Keratinocyte (primary cell): ENCODE data around the gene PTDSS2. TPM values are rescaled to one million over a fixed set of nuclear protein-coding genes. Genes with fewer than 3 reads are reported as not detected.

ENCODE experiments used
- DNase-seq: peaks from one replicate; pipeline ENCODE4 v3.0.0-alpha.2; 2011; ENCODE audit warnings: low read depth, missing footprints, low spot score
- FAIRE-seq: peaks from 2 replicates; lab custom pipeline; 2011; peaks lifted over from hg19 to GRCh38; lab: Jason Lieb, UNC
- H2AFZ ChIP-seq: 2 replicates; pipeline ENCODE4 v1.6.0; 2012; ENCODE audit warnings: low read length, control low read depth, inconsistent platforms; ENCODE audit not compliant: control insufficient read depth
- H3K27ac ChIP-seq: 2 replicates; pipeline ENCODE4 v1.5.1; 2011; ENCODE audit warnings: low read length; ENCODE audit not compliant: control insufficient read depth, insufficient read depth
- H3K27me3 ChIP-seq: 3 replicates; pipeline ENCODE4 v1.6.0; 2011; ENCODE audit warnings: low read length; ENCODE audit not compliant: control insufficient read depth, insufficient read depth; ENCODE audit errors: extremely low read depth
- H3K36me3 ChIP-seq, 2 experiments: 2 replicates in 1 of 2; 3 replicates in 1 of 2; pipeline ENCODE4 v1.5.1; 2011; ENCODE audit warnings: low read length in 2 of 2, mild to moderate bottlenecking in 1 of 2; ENCODE audit not compliant: control insufficient read depth in 2 of 2, insufficient read depth in 2 of 2; ENCODE audit errors: extremely low read depth in 1 of 2
- H3K4me1 ChIP-seq: 3 replicates; pipeline ENCODE4 v1.5.1; 2011; ENCODE audit warnings: low read length; ENCODE audit not compliant: control insufficient read depth, insufficient read depth; ENCODE audit errors: extremely low read depth
- H3K4me2 ChIP-seq: 3 replicates; pipeline ENCODE4 v1.6.0; 2011; ENCODE audit warnings: low read depth, low read length; ENCODE audit not compliant: control insufficient read depth, insufficient read depth; ENCODE audit errors: extremely low read depth
- H3K4me3 ChIP-seq, 3 experiments: fragments of 200-600 bp in 1 of 3; sonication (generic) in 1 of 3; 2 replicates in 2 of 3; 3 replicates in 1 of 3; pipeline ENCODE4 v1.5.1; 2011 to 2016; ENCODE audit warnings: low read length in 3 of 3, mild to moderate bottlenecking in 3 of 3, control low read depth in 2 of 3, inconsistent platforms in 1 of 3, low read depth in 1 of 3, mixed read lengths in 1 of 3, mixed run types in 1 of 3, moderate library complexity in 1 of 3; ENCODE audit not compliant: control insufficient read depth in 2 of 3, insufficient read depth in 2 of 3; ENCODE audit errors: extremely low read depth in 1 of 3
- H3K79me2 ChIP-seq: 2 replicates; pipeline ENCODE4 v1.6.0; 2012; ENCODE audit warnings: low read length; ENCODE audit not compliant: control insufficient read depth, insufficient read depth
- H3K9ac ChIP-seq: 3 replicates; pipeline ENCODE4 v1.6.0; 2011; ENCODE audit warnings: low read length; ENCODE audit not compliant: control insufficient read depth, insufficient read depth; ENCODE audit errors: extremely low read depth
- H3K9me1 ChIP-seq: 3 replicates; pipeline ENCODE4 v1.6.0; 2011; ENCODE audit warnings: low read length; ENCODE audit not compliant: control insufficient read depth, insufficient read depth; ENCODE audit errors: extremely low read depth
- H3K9me3 ChIP-seq: 2 replicates; pipeline ENCODE4 v1.5.1; 2012; ENCODE audit warnings: low read depth, low read length; ENCODE audit not compliant: control insufficient read depth
- H4K20me1 ChIP-seq: 3 replicates; pipeline ENCODE4 v1.6.0; 2011; ENCODE audit warnings: low read length; ENCODE audit not compliant: control insufficient read depth, insufficient read depth; ENCODE audit errors: extremely low read depth
- CTCF ChIP-seq, 3 experiments: IDR thresholded peaks in 1 of 3; conservative IDR thresholded peaks in 1 of 3; optimal IDR thresholded peaks in 1 of 3; 2 replicates in 2 of 3; 3 replicates in 1 of 3; pipeline versions ENCODE3 to v1.5.1; 2011; ENCODE audit warnings: low read length in 3 of 3, mild to moderate bottlenecking in 3 of 3, moderate library complexity in 2 of 3, control low read depth in 1 of 3, inconsistent platforms in 1 of 3; ENCODE audit not compliant: insufficient read depth in 2 of 3; ENCODE audit errors: extremely low read depth in 1 of 3
- EZH2 ChIP-seq: IDR thresholded peaks from one replicate; pipeline ENCODE4 v1.6.1; 2012; ENCODE audit warnings: inconsistent platforms, mild to moderate bottlenecking, low read length, moderate library complexity
- dilution Hi-C: fragments of 300-500 bp; cut with MboI; formaldehyde crosslinking; loops from one replicate; pipeline ENCODE4 v1.7.0; 2020; ENCODE audit warnings: low sequenced_read_pairs; ENCODE audit not compliant: extremely low pct_ligation_motif_present
- polyA plus RNA-seq, 5 experiments: library from polyadenylated mRNA; depleted of rRNA in 3 of 5; stranded (reverse) in 3 of 5; stranded (forward) in 1 of 5; unstranded in 1 of 5; fragments of >200 nt; gene quantifications; 1 replicate in 1 of 5; 2 replicates in 3 of 5; 3 replicates in 1 of 5; pipeline versions ENCODE4 v1.2.1 to v1.2.3, GENCODE V29; 2011 to 2012; ENCODE audit warnings: missing spikeins in 2 of 5, low read depth in 1 of 5, low replicate concordance in 1 of 5

Gene PTDSS2
- polyA plus RNA-seq, 1 donor (not counting 4 experiments of a cell fraction or from before 2014, with no cell fraction given) = 21.6 TPM

DNA sequence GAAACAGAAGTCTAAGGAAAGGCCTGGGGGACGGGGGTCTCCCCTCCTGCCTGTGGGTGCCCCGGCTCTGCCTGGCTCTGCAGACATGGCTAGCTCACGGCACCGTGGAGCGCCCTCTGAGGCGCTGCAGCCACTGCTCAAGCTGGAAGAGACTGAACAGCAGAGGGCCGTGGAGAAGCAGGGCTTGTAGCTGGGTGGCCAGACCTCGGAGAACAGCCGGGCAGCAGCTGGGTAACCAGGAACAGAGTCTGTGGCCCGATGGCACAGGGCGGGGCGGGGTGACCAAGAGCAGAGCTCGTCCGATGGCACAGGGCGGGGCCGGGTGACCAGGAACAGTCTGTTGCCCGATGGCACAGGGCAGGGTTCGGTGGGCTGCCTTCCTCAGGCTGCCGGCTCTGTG is 38.9 kb downstream of the PTDSS2 start:
- Histone ChIP-seq H3K4me3 (no peak overlapping the region), H2AFZ (no peak overlapping the region), H3K27me3 (no peaks in the 10 kb centered on the region), H4K20me1 (peaks cover 2% of the 10 kb centered on the region), H3K36me3 (peaks cover 8 to 14% of the 10 kb centered on the region in 2 experiments), H3K9ac (no peak overlapping the region), H3K4me2 (no peak overlapping the region), H3K27ac (no peak overlapping the region), H3K9me1 (no peaks in the 10 kb centered on the region), H3K4me1 (no peaks in the 10 kb centered on the region), H3K79me2 (peaks cover 12% of the 10 kb centered on the region), H3K9me3 (no peaks in the 10 kb centered on the region)
- no peak for TF ChIP-seq EZH2
- TF ChIP-seq CTCF (optimal IDR thresholded peaks at IDR 0.05 in 1 of 3, IDR thresholded peaks at IDR 0.05 in 1 of 3, conservative IDR thresholded peaks at IDR 0.05 in 1 of 3; ENCODE audit: extremely low read depth in 1 of 3, insufficient read depth in 2 of 3, low read length in 3 of 3) = no peak
- FAIRE-seq (no peak), DNase-seq (no peak)
- dilution Hi-C loops = no loop called here

DNA sequence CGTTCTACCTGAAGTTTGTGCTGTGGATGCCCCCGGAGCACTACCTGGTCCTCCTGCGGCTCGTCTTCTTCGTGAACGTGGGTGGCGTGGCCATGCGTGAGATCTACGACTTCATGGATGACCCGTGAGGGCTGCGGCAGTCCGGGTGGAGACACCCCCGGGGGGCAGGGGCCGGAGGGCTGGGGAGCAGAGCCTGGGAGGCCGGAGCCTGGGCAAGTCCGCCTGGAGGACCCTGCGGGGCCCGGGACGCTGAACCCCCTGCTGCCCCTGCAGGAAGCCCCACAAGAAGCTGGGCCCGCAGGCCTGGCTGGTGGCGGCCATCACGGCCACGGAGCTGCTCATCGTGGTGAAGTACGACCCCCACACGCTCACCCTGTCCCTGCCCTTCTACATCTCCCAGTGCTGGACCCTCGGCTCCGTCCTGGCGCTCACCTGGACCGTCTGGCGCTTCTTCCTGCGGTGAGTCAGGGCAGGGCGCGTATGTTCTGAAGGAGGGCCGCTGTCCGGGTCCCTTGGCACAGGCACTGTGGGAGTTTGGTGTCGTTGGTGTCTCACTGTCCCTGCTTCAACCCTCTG is 39.6 kb downstream of the PTDSS2 start:
- Histone ChIP-seq H3K9me3 (no peaks in the 10 kb centered on the region), H3K79me2 (peaks cover 8% of the 10 kb centered on the region), H3K27ac (no peak overlapping the region), H3K36me3 (peaks cover 10 to 16% of the 10 kb centered on the region in 2 experiments), H3K27me3 (no peaks in the 10 kb centered on the region), H3K9me1 (no peaks in the 10 kb centered on the region), H3K4me1 (no peaks in the 10 kb centered on the region), H2AFZ (no peak overlapping the region), H3K9ac (no peak overlapping the region), H3K4me3 (no peak overlapping the region), H4K20me1 (no peaks in the 10 kb centered on the region), H3K4me2 (no peak overlapping the region)
- TF ChIP-seq CTCF (optimal IDR thresholded peaks at IDR 0.05 in 1 of 3, IDR thresholded peaks at IDR 0.05 in 1 of 3, conservative IDR thresholded peaks at IDR 0.05 in 1 of 3; ENCODE audit: extremely low read depth in 1 of 3, insufficient read depth in 2 of 3, low read length in 3 of 3) = no peak
- TF ChIP-seq EZH2 = no peak
- no peak for DNase-seq
- dilution Hi-C loops = no loop called here
- no peak for FAIRE-seq
